IMR-90 (cell line): Measurements from ENCODE around the gene STAT1. TPM values are rescaled to one million over a fixed set of nuclear protein-coding genes. Genes with fewer than 3 reads are reported as not detected.

Experiments used
- ATAC-seq: fragments of 200-7000 bp; cut with Tn5 transposase; 2 replicates; pipeline ENCODE4 v1.9.1; 2020; ENCODE audit warnings: low read depth, mild to moderate bottlenecking, moderate library complexity
- BruUV-seq: library from RNA; stranded (reverse); fragments of 400-500 nt; replicated peaks from 2 replicates; lab custom pipeline; 2021; lab: Mats Ljungman, UMichigan
- CTCF ChIA-PET: fragments of 300-600 bp; formaldehyde crosslinking; extraction: SDS; loops from one replicate; lab custom pipeline; 2021; ENCODE audit warnings: antibody characterized with exemption; lab: Yijun Ruan, JAX
- POLR2A ChIA-PET: fragments of 300-600 bp; sonication (Branson Sonifier 250); formaldehyde crosslinking; loops from one replicate; lab custom pipeline; 2022; ENCODE audit warnings: antibody characterized with exemption; ENCODE audit not compliant: unreplicated experiment; lab: Charles Lee
- DNase-seq: peaks from one replicate; pipeline ENCODE4 v3.0.0; 2013
- H2AFZ ChIP-seq: replicated peaks from 2 replicates; pipeline ENCODE3; 2013; ENCODE audit warnings: low read length, mild to moderate bottlenecking; ENCODE audit not compliant: poor library complexity
- H2AK5ac ChIP-seq: 2 replicates; pipeline ENCODE4 v1.6.1; 2013; ENCODE audit warnings: low read depth, low read length, inconsistent platforms
- H2AK9ac ChIP-seq: replicated peaks from 2 replicates; pipeline ENCODE3; 2013; ENCODE audit warnings: mild to moderate bottlenecking, low read depth, low read length, moderate library complexity; ENCODE audit not compliant: poor library complexity
- H2BK120ac ChIP-seq: 2 replicates; pipeline ENCODE4 v1.6.1; 2013; ENCODE audit warnings: low read depth, low read length, inconsistent platforms
- H2BK15ac ChIP-seq: 3 replicates; pipeline ENCODE4 v1.6.1; 2013; ENCODE audit warnings: low read depth, low read length, inconsistent platforms
- H2BK20ac ChIP-seq: 2 replicates; pipeline ENCODE4 v1.6.1; 2013; ENCODE audit warnings: low read depth, mild to moderate bottlenecking, inconsistent platforms, low read length, moderate library complexity
- H2BK5ac ChIP-seq: 2 replicates; pipeline ENCODE4 v1.6.1; 2013; ENCODE audit warnings: mild to moderate bottlenecking, low read depth, low read length, inconsistent platforms; ENCODE audit not compliant: poor library complexity, severe bottlenecking
- H3K14ac ChIP-seq: replicated peaks from 2 replicates; pipeline ENCODE4 v1.6.1; 2013; ENCODE audit warnings: low read depth, low read length, inconsistent platforms
- H3K18ac ChIP-seq: 2 replicates; pipeline ENCODE4 v1.6.1; 2013; ENCODE audit warnings: low read depth, low read length, control low read depth
- H3K23ac ChIP-seq: 2 replicates; pipeline ENCODE4 v1.6.1; 2013; ENCODE audit warnings: low read depth, low read length, inconsistent platforms
- H3K27ac ChIP-seq: 2 replicates; pipeline ENCODE4 v1.5.1; 2013; ENCODE audit warnings: mild to moderate bottlenecking, control low read depth, low read length; ENCODE audit not compliant: insufficient read depth
- H3K27me3 ChIP-seq: 2 replicates; pipeline ENCODE4 v1.6.1; 2013; ENCODE audit warnings: low read length; ENCODE audit not compliant: control insufficient read depth, insufficient read depth
- H3K36me3 ChIP-seq: 2 replicates; pipeline ENCODE4 v1.6.1; 2013; ENCODE audit warnings: low read length, mixed read lengths; ENCODE audit not compliant: control insufficient read depth, insufficient read depth
- H3K4ac ChIP-seq: 2 replicates; pipeline ENCODE4 v1.6.1; 2013; ENCODE audit warnings: low read depth, low read length, inconsistent platforms
- H3K4me1 ChIP-seq: 2 replicates; pipeline ENCODE4 v1.6.1; 2013; ENCODE audit warnings: low read length, mixed read lengths; ENCODE audit not compliant: control insufficient read depth, insufficient read depth
- H3K4me2 ChIP-seq: 2 replicates; pipeline ENCODE4 v1.6.1; 2013; ENCODE audit warnings: low read depth, mild to moderate bottlenecking, control low read depth, low read length, moderate library complexity
- H3K4me3 ChIP-seq: 2 replicates; pipeline ENCODE4 v1.5.1; 2013; ENCODE audit warnings: low read depth, mild to moderate bottlenecking, control low read depth, low read length, moderate library complexity; ENCODE audit not compliant: insufficient read depth
- H3K56ac ChIP-seq: 2 replicates; pipeline ENCODE4 v1.6.1; 2013; ENCODE audit warnings: low read length, inconsistent platforms; ENCODE audit not compliant: insufficient read depth; ENCODE audit errors: extremely low read depth
- H3K79me1 ChIP-seq, 2 experiments: 2 replicates each; pipeline ENCODE4 v1.6.1; 2013; ENCODE audit warnings: low read length in 2 of 2, inconsistent platforms in 1 of 2, low read depth in 1 of 2
- H3K9ac ChIP-seq: 2 replicates; pipeline ENCODE4 v1.6.1; 2013; ENCODE audit warnings: low read depth, low read length, control low read depth
- H3K9me1 ChIP-seq: 2 replicates; pipeline ENCODE4 v1.6.1; 2013; ENCODE audit warnings: low read length, inconsistent platforms; ENCODE audit not compliant: insufficient read depth
- H3K9me3 ChIP-seq: 2 replicates; pipeline ENCODE4 v1.6.1; 2013; ENCODE audit warnings: low read length; ENCODE audit not compliant: control insufficient read depth, insufficient read depth
- H4K20me1 ChIP-seq: 2 replicates; pipeline ENCODE4 v1.6.1; 2013; ENCODE audit warnings: low read length, inconsistent platforms; ENCODE audit not compliant: insufficient read depth
- H4K5ac ChIP-seq: 2 replicates; pipeline ENCODE4 v1.6.1; 2013; ENCODE audit warnings: mild to moderate bottlenecking, low read depth, low read length, control low read depth
- H4K8ac ChIP-seq, 2 experiments: 2 replicates each; pipeline ENCODE4 v1.6.1; 2013; ENCODE audit warnings: low read depth in 2 of 2, low read length in 2 of 2, control low read depth in 1 of 2, inconsistent platforms in 1 of 2
- H4K91ac ChIP-seq: 2 replicates; pipeline ENCODE4 v1.6.1; 2013; ENCODE audit warnings: low read depth, low read length, inconsistent platforms; ENCODE audit not compliant: insufficient read depth
- BHLHE40 ChIP-seq: fragments of 150-350 bp; IDR thresholded peaks from 2 replicates; pipeline ENCODE4 v1.6.1; 2016; ENCODE audit warnings: mild to moderate bottlenecking, low read depth, low read length
- CEBPB ChIP-seq: IDR thresholded peaks from 2 replicates; pipeline ENCODE4 v1.6.1; 2012; ENCODE audit warnings: low read depth, low read length, improper control_type of control experiment
- CHD1 ChIP-seq: IDR thresholded peaks from 2 replicates; pipeline ENCODE4 v1.6.1; 2012; ENCODE audit warnings: low read depth, low read length, improper control_type of control experiment
- ELK1 ChIP-seq: fragments of 150-350 bp; IDR thresholded peaks from 2 replicates; pipeline ENCODE4 v1.6.1; 2016; ENCODE audit warnings: low read depth, mild to moderate bottlenecking, low read length, moderate library complexity, borderline replicate concordance
- FOS ChIP-seq: fragments of 150-350 bp; IDR thresholded peaks from 2 replicates; pipeline ENCODE4 v1.6.1; 2016; ENCODE audit warnings: low read depth, low read length
- MAZ ChIP-seq: IDR thresholded peaks from 2 replicates; pipeline ENCODE4 v1.6.1; 2012; ENCODE audit warnings: low read depth, mild to moderate bottlenecking, low read length, improper control_type of control experiment, moderate library complexity, borderline replicate concordance
- NFE2L2 ChIP-seq: fragments of 150-350 bp; IDR thresholded peaks from 2 replicates; pipeline ENCODE4 v1.6.1; 2016; ENCODE audit warnings: low read depth, mild to moderate bottlenecking, low read length
- POLR2A ChIP-seq: IDR thresholded peaks from 2 replicates; pipeline ENCODE4 v1.6.1; 2012; ENCODE audit warnings: mild to moderate bottlenecking, low read depth, low read length
- RAD21 ChIP-seq: IDR thresholded peaks from 2 replicates; pipeline ENCODE4 v1.6.1; 2012; ENCODE audit warnings: low read length, improper control_type of control experiment
- RCOR1 ChIP-seq: IDR thresholded peaks from 2 replicates; pipeline ENCODE4 v1.6.1; 2012; ENCODE audit warnings: mild to moderate bottlenecking, low read length, improper control_type of control experiment; ENCODE audit not compliant: insufficient replicate concordance
- RFX5 ChIP-seq: IDR thresholded peaks from 2 replicates; pipeline ENCODE4 v1.8.0; 2012; ENCODE audit warnings: low read depth, mild to moderate bottlenecking, low read length, moderate library complexity
- SMC3 ChIP-seq: fragments of 150-350 bp; IDR thresholded peaks from 2 replicates; pipeline ENCODE4 v1.6.1; 2016; ENCODE audit warnings: low read depth, mild to moderate bottlenecking, antibody characterized with exemption, low read length, moderate library complexity
- WGBS, 2 experiments: methylation state at CpG; one replicate each; pipeline versions ENCODE4 v1.1.5 to v1.1.7; 2013; ENCODE audit warnings: missing lambda C conversion rate in 2 of 2; ENCODE audit not compliant: insufficient read length in 1 of 2; ENCODE audit errors: extremely low coverage in 2 of 2; 5-methylcytosine and 5-hydroxymethylcytosine counted together
- dilution Hi-C: fragments of 300-500 bp; cut with HindIII; formaldehyde crosslinking; loops from one replicate; pipeline ENCODE4 v1.14.3; 2018; ENCODE audit warnings: low sequenced_read_pairs; ENCODE audit not compliant: unreplicated experiment
- in situ Hi-C: fragments of 300-500 bp; cut with MboI; formaldehyde crosslinking; loops from 3 replicates; pipeline ENCODE4 v1.14.3; 2019; ENCODE audit warnings: low sequenced_read_pairs, inconsistent platforms, mixed read lengths
- intact Hi-C: fragments of 100-400 bp; cut with micrococcal nuclease; formaldehyde crosslinking; loops from 2 replicates; pipeline ENCODE4 v1.10.0; 2022
- polyA plus RNA-seq, 3 experiments: library from polyadenylated mRNA; depleted of rRNA; stranded (reverse); fragments of >200 nt; gene quantifications; 2 replicates each; pipeline ENCODE4 v1.2.3, GENCODE V29; 2012; ENCODE audit warnings: low replicate concordance in 1 of 3
- total RNA-seq: library from RNA; depleted of rRNA; stranded (reverse); fragments of >200 nt; gene quantifications from 2 replicates; pipeline ENCODE4 v1.2.3, GENCODE V29; 2012

Gene STAT1
- total and polyA plus RNA-seq, 2 of the 4 experiments (the other 2 are of a cell fraction): 43.2 to 67.9 TPM

DNA sequence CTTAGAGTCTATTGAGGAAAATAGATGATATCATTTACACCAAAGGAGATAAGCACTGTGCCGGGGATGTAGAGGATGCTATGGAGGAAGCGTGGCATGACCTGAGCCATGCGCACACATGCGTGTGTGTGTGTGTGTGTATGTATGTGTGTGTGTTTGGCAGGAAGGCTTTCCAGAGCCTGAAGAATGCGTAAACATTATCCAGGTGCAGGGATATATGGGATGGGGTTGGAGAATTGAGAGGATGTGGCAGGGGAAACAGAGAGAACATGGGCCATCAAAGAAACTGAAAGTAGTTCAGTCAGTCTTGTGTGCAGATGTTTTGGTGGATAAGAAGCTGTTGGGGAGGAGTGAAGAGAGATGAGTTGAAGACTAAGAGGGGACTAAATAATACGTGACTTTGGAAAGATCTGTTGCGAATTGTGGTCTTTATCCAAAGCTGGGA is 9.3 kb upstream of the STAT1 start:
- ATAC-seq (no peak), DNase-seq (no peak)
- dilution Hi-C loops (no loop called here), in situ Hi-C loops (no loop called here), intact Hi-C loops (loop anchor here (1.0 kb wide), 1 partner anchor 9 kb away; no protein-coding TSS in a partner anchor)
- peaks cover 12% of the 10 kb centered on the region for H3K9me1 ChIP-seq
- peak overlapping the region; percentile 83 for H3K4ac ChIP-seq
- peak overlapping the region; percentile 30; the same call in 1 of the 2 replicates for H3K27ac ChIP-seq
- BruUV-seq: no TSS peak
- no peaks in the 10 kb centered on the region for H3K9me3 ChIP-seq
- peak overlapping the region; percentile 40 for H3K4me2 ChIP-seq
- H3K9ac ChIP-seq: no peak overlapping the region
- ChIA-PET POLR2A (no interaction called here), CTCF (interaction anchor here (1.0 to 1.4 kb wide), 3 partner anchors 12 to 499 kb away, joined by 4 to 5 read pairs (median 4); no protein-coding TSS in a partner anchor)
- H4K91ac ChIP-seq: peak overlapping the region; percentile 81
- peak overlapping the region; percentile 69 for H2BK5ac ChIP-seq
- 96% methylated on average over 3 of the region's 7 CpGs; no CpG with 5 or more reads in 1 of the 2 experiments for WGBS, 2 experiments
- H3K4me1 ChIP-seq: peaks cover 14% of the 10 kb centered on the region
- H3K4me3 ChIP-seq: no peak overlapping the region
- peak overlapping the region; percentile 34; the same call in 1 of the 2 replicates for H3K14ac ChIP-seq
- H2AK5ac ChIP-seq: peak overlapping the region; percentile 87
- H3K36me3 ChIP-seq: no peaks in the 10 kb centered on the region
- H2BK20ac ChIP-seq: peak overlapping the region; percentile 72
- H2BK120ac ChIP-seq: peak overlapping the region; percentile 92; the same call in 1 of the 2 replicates
- peak overlapping the region; percentile 39; the same call in 1 of the 2 replicates for H3K18ac ChIP-seq
- H3K79me1 ChIP-seq: peaks cover 6 to 25% of the 10 kb centered on the region in 2 experiments; a peak in 3 of 4 replicates
- no peaks in the 10 kb centered on the region for H4K20me1 ChIP-seq
- no peak overlapping the region for H3K56ac ChIP-seq
- H2BK15ac ChIP-seq: peak overlapping the region; percentile 83; the same call in 2 of the 3 replicates
- H3K27me3 ChIP-seq: no peaks in the 10 kb centered on the region
- H2AK9ac ChIP-seq: no peak overlapping the region
- no peak overlapping the region for H2AFZ ChIP-seq
- TF ChIP-seq ELK1: no peak
- TF ChIP-seq POLR2A: no peak
- TF ChIP-seq SMC3: no peak
- TF ChIP-seq NFE2L2: no peak
- no peak for TF ChIP-seq CEBPB
- no peak for TF ChIP-seq RCOR1
- no peak for TF ChIP-seq BHLHE40
- TF ChIP-seq RFX5: no peak
- TF ChIP-seq RAD21: no peak
- TF ChIP-seq CHD1: no peak
- no peak for TF ChIP-seq FOS
- TF ChIP-seq MAZ: no peak
- H3K23ac ChIP-seq: peak overlapping the region; percentile 48; the same call in 1 of the 2 replicates
- H4K5ac ChIP-seq: peak overlapping the region; percentile 25; the same call in 1 of the 2 replicates
- peak overlapping the region; percentile 11 to 62; a peak in 2 of 4 replicates for H4K8ac ChIP-seq
